Epidermal melanocyte (primary cell): ENCODE results near the gene ADM2.
"Not testable (repeated sequence)": the region's sequence is repeated elsewhere in the genome, so short reads cannot be mapped to it uniquely, and the experiment has no call there.

Experiments used
- DNase-seq: peaks from one replicate; pipeline ENCODE4 v3.0.0; 2011; ENCODE audit warnings: low spot score; ENCODE audit not compliant: insufficient read length

The ADM2 gene, protein sequence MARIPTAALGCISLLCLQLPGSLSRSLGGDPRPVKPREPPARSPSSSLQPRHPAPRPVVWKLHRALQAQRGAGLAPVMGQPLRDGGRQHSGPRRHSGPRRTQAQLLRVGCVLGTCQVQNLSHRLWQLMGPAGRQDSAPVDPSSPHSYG

DNA sequence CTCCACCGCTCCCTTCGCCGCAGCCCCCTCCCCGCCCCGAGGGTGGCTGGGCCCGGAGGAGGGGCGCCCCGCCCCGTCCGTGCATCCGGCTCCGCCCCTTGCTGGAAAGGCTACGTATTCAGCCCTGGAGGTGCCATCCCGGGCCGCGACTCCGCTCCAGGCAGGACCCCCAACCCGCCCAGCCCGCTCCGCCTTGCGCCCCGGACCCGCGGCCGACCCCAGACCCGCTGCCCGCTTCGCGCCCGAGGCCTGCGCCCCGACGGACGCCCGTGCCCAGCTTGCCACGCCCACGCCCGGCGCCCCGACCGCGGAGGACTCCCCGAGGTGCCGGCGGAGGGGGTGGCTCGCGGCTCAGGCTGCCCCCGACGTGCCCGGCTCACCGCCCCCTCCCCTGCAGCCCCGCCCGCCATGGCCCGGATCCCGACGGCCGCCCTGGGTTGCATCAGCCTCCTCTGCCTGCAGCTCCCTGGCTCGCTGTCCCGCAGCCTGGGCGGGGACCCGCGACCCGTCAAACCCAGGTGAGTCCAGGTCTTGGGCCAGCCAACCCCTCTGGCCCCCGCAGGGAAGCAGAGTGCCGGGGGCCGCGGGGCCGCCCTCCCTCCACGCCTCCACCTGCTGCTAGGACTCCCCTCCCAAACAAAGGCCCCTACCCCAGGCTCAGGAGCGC is at the start of gene ADM2:
TSS of gene ADM2 (plus strand) at position 104 of the 667 bp plus-strand sequence. CDS start at position 409, 305 bp downstream.
- DNase-seq = no peak

DNA sequence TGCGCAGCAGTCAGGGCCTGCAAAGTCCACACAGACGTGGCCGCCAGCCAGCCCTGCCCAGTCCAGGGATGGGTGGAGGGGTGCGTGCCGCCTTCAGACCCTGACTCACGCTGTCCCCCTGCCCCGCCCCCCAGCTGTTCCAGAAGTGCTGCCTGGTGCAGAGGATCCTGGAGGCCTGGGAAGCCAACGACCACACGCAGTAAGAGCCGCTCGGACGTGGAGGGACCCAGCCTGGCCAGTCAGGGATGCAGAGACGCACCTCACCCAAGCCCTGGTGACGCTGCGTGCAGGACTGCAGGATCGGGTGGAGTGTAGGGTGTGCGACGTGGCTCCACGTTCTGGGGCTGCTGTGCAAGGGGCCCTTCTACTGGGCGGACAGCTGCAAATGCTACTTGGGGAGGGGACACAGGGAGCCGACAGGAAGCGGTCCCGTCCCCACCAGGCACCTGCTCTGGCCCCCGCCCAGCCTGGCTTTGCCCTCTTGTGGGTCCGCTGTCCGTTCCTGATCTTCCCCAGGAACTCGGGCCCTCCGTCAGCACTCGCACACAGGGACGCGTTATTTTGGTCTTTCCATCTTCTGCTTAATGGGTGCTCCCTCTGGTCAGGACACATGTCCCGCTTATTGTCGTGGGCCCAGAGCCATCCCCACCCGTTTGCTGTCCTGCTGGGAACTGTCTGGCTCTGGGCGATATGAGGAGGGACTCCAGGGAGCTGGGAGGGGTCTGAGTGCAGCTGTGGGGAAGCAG is 49.0 kb upstream of the ADM2 start:
- DNase-seq = no peak

DNA sequence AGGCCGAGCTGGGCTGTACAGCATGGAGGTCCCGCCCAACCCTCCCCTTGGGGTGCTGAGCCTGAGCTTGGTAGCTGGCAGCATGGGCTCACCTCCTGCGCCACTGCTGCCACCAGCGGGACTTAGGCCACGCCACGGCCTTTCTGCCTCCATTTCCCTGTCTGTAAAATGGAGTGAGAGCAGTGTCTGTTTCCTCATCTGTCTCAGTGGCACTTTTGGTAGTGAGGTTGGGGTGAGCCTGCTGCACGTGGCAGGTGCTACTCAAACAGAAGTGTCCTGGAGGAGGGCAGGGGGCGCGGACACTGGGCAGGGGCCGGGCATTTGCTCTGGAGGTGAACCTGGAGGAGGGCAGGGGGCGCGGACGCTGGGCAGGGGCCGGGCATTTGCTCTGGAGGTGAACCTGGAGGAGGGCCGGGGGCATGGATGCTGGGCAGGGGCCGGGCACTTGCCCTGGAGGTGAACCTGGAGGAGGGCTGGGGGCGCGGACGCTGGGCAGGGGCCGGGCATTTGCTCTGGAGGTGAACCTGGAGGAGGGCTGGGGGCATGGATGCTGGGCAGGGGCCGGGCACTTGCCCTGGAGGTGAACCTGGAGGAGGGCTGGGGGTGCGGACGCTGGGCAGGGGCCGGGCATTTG is 48.3 kb upstream of the ADM2 start:
- not testable (repeated sequence) for DNase-seq

DNA sequence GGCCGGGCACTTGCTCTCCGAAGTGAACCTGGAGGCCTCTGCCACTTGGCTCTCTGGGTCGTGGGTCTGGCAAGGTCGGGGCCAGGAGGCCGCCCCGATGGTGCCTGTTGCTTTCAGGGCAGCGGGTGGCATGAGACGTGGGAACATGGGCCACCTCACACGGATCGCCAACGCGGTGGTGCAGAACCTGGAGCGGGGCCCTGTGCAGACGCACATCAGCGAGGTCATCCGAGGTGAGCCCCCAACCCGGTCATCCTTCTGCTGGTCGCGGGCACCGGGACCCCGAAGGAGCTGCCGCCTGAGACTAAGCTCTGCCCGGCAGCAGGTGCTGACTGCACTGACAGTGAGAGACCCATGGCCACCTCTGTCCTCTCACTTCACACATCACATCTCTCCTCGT is 46.5 kb upstream of the ADM2 start:
- DNase-seq = no peak

DNA sequence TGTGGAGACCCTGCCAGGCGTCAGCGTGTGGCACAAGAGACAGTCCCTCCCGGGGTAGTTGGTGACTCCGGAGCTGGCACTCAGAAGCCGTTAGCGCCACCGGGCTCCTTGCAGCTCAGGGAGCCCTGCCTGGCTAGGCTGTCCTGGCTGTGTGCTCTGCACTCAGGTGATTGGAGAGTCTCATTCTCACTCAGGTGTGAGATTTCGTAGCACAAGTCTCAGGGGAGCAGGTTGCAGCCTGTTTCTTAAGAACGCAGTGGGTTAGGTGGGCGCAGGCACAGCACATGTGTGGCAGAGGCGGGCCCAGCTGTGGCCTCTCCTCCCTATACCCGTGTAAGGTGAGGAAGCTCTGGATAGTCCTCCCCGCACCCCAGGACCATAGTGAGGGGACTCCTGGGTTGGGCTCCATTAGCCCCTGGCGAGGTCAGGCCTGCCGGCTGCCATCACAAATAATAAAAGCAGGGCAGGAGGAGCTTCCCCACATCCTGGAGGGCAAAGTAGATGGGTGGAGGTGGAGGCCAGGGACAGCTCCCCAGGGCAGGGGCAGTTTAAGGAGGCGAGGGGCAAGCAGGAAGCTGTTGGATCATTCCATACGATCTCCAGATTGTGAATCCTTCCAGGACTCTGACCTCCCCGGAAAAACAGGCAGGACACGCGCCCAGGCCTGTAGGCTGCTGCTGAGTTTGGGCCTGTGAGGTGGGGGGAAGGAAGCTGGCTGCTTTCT is 45.9 kb upstream of the ADM2 start:
- DNase-seq = no peak

DNA sequence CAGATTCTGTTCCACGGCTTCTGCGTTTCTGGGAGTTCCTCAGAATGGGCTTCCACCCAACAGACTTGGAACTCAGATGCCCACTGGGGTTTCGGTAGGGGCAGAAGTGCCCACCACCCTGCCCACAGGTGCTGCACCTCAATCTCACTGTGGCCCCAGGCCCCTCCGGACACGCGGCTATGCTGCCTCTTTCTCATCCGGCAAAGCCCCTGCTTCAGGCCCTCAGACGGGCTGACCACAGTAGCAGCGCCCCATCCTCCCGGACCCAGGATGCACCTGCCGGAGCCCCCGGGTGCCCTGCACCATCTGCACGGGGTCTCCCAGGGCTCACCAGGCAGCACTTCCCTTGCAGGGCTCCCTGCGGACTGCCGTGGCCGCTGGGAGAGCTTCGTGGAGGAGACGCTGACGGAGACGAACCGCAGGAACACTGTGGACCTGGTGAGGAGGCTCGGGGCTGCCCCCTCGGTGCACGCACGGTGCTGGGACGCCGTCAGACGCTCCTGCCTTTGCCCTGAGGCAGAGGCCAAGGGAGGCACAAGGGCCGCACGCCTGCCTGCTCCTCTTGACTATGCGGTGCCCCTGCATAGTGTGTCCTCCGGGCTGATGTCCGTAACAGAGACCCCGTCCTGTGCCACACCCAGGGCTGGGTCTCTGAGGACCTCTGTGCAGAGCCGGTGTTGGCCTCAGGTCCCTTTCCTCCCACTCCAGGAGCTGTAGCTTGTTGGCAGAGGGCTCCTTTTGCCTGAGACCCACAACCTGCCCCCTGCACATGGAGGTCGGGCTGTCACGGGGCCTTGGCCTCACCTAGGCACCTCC is 45.1 kb upstream of the ADM2 start:
- DNase-seq = no peak

DNA sequence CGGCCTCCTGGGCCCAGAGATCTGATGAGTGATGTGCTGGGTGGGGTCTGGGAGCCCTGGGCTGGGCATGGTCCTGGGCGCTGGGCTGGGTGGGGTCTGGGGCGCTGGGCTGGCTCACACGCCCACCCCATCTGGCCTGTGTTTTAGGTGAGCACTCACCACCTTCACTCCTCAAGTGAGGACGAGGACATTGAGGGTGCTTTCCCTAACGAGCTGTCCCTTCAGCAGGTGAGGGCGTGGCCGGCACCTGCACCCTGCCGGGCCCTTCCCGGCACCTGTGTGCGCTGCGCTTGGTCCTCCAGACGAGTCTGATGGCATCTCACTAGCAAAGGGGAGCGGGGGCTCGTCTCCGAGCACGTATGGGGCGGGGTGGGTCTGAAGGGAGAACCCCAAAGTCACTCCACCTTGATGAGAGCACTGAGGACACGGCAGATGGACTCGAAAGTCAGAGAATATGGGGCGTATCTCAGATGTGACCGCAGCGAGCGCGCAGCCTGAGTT is 44.5 kb upstream of the ADM2 start:
- DNase-seq = no peak

DNA sequence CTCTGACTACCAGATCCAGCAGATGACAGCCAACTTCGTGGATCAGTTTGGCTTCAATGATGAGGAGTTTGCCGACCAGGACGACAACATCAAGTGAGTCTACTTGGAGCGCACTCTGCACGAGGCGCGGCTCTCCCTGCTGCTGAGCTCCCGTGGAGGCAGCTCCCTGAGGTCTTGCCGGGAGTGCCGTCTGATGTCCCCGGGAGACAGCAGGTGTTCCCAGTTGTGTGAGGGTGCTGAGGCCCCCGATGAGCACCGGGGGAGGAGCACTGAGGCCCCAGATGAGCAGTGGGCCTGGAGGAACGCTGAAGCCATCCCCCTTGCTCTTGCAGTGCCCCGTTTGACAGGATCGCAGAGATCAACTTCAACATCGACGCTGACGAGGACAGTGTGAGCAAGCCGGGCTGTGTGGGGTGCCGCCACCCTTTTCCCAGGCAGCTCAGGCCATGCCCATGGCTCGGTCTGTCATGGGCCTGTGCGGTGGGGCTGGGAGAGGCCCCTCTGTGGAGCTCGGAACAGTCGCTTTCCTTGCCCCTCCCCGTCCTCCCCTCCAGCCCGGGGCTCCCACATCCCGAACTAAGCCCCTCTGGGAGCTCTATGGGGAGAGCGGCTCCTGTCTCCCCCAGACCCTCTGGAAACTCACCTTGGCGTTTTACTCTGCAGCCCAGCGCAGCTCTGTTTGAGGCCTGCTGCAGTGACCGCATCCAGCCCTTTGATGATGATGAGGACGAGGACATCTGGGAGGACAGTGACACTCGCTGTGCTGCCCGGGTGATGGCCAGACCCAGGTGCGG is 43.6 kb upstream of the ADM2 start:
- DNase-seq = no peak

DNA sequence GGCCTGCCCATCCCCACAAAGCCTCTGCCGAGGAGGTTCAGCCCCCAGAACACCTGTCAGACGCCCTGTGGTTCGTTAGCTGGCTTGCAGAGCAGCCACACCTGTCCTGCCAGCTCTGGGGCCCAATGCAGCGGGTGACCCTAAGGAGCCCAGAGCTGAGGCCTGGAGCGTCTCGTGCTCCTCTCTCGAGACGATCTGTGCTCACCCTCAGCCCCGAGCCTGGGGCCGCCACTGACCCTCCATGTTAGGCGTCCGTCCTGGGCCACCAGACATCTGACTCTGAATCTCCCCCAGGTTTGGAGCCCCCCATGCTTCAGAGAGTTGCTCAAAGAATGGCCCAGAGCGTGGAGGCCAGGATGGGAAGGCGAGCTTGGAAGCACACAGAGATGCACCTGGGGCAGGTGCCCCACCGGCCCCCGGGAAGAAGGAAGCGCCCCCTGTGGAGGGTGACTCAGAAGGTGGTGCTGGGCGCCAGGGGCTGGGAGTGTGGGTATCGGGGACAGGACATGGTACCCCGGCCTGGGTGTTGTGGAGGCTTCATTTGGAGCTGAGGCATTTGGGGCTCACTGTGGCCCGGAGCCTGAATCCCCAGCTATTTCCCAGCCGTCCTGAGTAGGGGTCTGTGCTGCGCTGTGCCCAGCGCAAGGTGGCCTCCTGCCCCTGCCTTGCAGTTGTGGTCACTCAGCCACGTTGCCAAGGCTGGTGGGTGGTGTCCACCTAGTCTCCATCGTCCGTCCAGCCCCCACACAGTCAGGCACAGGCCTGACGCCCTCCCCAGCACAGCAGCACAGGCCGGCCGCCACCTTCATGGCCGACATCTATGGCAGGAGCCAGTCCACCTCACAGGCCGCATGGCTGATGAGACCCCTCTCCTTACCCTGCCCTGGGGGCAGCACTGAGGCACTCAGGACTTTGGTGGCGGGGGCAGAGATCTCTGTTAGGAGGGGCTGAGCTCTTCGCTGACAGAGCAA is 42.8 kb upstream of the ADM2 start:
- no peak for DNase-seq

DNA sequence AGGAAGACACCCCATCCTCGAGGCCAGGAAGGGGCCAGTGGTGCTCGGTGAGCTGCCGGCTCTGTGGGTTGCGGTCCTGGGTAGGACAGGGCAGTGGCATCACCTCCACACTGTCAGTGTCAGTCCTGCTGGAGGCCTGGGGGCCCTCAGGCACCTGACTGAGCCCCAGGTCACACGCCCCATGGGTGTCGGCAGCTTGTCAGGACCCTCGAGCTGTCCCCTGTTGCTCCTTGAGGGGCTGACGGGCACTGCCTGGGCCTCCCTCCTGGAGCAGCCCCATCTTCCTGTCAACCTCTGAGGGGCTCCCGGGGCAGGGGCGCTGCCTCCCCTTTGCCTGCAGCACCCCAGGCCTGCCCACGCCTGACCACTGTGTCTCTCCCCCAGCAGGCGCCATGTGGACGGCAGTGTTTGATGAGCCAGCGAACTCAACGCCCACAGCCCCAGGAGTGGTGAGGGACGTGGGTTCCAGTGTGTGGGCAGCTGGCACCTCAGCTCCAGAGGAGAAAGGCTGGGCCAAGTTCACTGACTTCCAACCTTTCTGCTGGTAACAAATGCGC is 42.0 kb upstream of the ADM2 start:
- no peak for DNase-seq

DNA sequence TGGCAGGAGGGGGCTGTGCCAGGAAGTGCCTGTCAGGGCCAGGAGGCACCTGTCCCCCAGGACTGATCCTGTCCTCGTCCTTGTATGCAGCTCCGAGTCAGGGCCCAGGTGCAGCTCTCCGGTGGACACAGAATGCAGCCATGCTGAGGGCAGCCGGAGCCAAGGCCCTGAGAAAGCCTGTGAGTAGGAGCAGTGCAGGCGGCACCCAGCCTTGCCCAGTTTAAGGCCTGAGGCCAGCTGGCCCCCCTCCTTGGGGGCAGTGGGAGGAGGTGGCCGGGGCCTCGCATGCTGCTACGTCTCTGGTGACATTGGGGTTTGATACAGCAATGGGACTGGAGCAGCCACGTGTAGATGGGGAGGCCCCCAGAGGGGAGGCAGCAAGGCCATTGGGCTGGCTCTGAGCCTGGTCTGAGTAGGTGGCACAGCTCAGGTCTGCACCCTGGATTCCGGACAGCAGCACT is 41.4 kb upstream of the ADM2 start:
- DNase-seq = no peak

DNA sequence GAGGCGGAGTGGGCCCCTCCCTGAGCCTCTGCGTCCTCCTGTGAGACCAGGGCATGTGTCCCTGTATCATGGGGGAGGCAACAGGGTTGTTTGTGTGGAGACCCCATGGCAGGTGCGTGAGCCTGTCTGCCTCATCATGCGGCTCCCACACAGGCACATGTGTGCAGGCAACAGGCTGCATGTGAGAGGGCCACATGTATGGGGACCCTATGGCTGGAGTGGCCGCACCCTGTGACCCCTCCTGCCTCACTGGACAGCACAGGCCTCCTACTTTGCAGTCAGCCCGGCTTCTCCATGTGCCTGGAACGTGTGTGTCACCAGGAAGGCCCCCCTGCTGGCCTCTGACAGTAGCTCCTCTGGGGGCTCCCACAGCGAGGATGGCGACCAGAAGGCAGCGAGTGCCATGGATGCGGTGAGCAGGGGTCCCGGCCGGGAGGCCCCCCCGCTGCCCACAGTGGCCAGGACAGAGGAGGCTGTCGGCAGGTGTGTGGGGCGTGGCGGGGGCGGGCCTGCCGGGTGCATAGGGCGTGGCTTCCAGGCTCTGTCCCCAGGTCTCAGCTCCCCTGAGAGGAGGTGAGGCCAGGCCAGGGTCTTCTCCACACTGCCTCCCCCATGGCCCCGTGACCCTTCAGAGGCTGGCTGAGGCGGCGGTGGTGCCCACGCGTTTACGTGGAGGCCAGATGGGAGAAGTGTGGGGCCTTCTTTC is 40.6 kb upstream of the ADM2 start:
- no peak for DNase-seq

DNA sequence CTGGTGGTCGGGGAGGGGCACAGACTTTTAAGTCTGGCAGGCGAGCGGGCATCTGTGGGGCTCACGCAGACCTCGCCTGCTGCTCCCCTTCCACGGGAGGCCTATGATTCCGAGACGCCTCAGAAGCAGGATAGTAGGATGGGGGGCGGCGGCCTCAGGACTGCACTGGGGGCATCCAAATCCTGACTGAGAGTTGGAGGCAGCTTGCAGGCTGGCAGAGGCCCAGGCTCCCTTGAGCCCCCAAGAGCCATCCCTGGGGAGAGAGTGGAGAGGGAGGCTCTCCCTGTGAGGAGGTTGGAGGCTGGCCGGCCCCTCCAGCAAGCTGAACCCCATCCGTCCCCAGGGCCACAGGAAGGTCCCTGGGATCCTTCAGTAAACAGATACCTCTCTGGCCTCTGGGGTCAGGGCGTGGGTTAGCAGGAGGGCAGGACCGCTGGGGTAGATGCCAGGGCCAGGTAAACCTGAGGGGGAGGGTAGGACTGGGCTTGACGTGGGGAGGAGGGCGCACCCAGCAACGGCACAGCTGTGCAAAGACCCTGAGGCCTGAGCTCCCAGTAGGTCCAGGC is 39.8 kb upstream of the ADM2 start:
- no peak for DNase-seq

DNA sequence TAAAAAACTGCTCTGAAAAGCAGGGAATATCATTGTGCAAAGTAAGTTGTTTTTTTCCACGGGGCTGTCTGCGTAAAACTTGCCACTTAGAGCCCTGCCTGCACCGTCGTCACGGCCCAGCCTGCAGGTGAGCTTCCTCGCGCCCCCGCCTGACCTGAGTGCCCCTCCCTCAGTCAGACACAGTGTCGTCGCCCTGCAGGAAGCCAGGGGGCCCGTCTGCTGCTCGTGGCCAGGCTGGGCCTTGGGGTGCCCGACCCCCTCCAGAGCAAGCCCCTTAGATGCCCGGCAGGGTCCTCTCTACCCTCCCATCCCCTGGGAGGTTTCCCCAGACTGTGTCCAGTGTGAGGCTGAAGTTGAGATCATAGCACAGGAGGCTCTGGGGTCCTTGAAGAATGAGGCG is 38.1 kb upstream of the ADM2 start:
- DNase-seq = no peak

DNA sequence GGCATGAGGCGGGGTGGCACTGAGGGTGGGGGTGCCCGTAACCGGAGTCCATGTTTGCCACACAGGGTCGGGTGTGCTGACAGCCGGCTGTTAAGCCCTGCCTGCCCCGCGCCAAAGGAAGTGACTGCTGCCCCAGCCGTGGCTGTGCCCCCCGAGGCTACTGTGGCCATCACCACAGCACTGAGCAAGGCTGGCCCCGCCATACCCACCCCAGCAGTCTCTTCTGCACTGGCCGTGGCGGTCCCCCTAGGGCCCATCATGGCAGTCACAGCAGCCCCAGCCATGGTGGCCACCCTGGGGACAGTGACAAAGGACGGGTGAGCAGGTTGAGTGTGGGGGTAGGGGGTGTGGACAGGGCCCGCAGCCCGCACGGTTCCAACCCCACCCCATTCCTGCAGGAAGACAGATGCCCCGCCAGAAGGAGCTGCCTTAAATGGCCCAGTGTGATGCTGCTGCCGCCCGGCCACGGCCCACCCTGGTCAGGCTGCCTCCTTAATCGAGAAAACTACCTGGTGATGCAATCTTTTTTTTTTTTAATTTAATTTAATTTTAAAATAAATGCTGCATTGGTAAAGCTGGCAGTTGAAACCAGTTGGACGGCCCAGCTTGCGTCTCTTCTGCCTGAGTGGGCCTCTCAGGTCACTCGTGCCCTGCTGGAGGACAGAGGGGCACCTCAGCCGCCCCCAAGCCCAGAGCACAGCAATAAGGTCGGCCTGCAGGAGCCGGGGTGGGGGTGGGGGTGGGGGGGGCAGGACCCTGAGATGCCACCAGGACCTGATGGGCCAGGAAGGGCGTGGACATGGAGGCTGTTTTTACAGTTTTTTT is 37.3 kb upstream of the ADM2 start:
- no peak for DNase-seq

DNA sequence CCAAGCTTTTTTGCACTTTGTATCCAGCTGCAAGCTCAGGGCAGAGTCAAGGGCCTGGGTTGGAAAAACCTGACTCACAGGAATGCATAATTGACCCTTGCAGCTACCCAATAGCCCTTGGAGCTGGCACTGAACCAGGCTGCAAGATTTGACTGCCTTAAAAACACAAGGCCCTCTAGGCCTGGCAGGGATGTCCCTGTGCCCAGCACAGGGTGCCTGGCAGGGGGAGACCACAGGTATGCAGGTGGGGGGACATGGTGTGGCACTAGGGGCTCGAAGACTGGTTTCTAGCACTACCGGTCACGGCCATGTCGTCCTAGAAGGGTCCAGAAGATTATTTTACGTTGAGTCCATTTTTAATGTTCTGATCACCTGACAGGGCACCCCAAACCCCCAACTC is 36.7 kb upstream of the ADM2 start:
- no peak for DNase-seq
